Activated CD4-positive, alpha-beta T cell treated with anti-CD3 and anti-CD28 coated beads, Interleukin-2, amount 50 U/mL, for 4 hours (primary cell): ENCODE data around the gene CNTFR.

Source experiments
- DNase-seq, 2 experiments: peaks; one replicate each; pipeline ENCODE4 v3.0.0-alpha.2; 2020

Gene CNTFR

GRCh38 chr9:34502891-34503290 is 86.6 kb downstream of the CNTFR start:
- DNase-seq = no peak

DNA sequence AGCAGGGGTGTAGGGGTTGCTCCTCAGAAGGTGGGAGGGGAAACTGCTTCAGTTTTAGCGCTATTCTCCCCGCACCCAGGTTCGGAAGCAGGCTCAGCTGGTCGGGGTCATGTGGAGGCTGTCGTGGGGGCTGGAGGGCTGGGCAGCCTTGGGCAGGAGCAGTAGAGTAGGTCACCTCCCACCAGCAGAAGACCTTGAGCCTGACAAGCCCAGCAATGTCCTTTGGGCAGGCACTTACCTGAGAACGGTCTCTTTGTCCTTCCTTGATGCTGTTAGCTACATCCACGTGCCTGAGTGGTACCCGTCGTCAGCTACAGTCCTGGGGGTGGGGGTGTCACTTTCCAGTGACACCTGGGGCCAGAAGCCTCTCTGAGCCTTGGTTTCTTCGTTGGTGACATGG is 87.1 kb downstream of the CNTFR start:
- no peak for DNase-seq

GRCh38 chr9:34501889-34502425 is 87.6 kb downstream of the CNTFR start:
- no peak for DNase-seq
